Measurements from ENCODE around the gene TULP4.
A peak's percentile ranks its signal among the peaks of the same experiment; 100 is the strongest.

Gene TULP4

GRCh38 chr6:158284876-158285655, 27.2 kb upstream of the TULP4 start:
- ChIA-PET POLR2A (no interaction called here), CTCF (interaction anchor here (1.2 to 2.1 kb wide), 8 partner anchors 7 to 255 kb away, joined by 3 to 8 read pairs (median 4); no protein-coding TSS in a partner anchor)
- TF ChIP-seq CTCF (IDR thresholded peaks at IDR 0.05; ENCODE audit: control extremely low read depth, extremely low read depth, low read depth, missing control alignments): no peak
- no peak for DNase-seq (ENCODE audit: extremely low spot score)

- DNase-seq (ENCODE audit: extremely low spot score): no peak
- CTCF ChIA-PET: interaction anchor here (1.2 to 2.1 kb wide), 8 partner anchors 8 to 254 kb away, joined by 3 to 8 read pairs (median 4); no protein-coding TSS in a partner anchor
- no peak for TF ChIP-seq CTCF (IDR thresholded peaks at IDR 0.05; ENCODE audit: control extremely low read depth, extremely low read depth, low read depth, missing control alignments)
- POLR2A ChIA-PET: no interaction called here
Observed at GRCh38 chr6:158285656-158286021, 26.6 kb upstream of the TULP4 start.

- CTCF ChIA-PET: interaction anchor here (1.0 to 2.1 kb wide), 7 partner anchors 9 to 253 kb away, joined by 3 to 4 read pairs (median 3); no protein-coding TSS in a partner anchor
- no peak for TF ChIP-seq CTCF (IDR thresholded peaks at IDR 0.05; ENCODE audit: control extremely low read depth, extremely low read depth, low read depth, missing control alignments)
- POLR2A ChIA-PET: no interaction called here
- no peak for DNase-seq (ENCODE audit: extremely low spot score)
Observed at GRCh38 chr6:158286413-158286812, 25.9 kb upstream of the TULP4 start.

GRCh38 chr6:158287047-158287446, 25.2 kb upstream of the TULP4 start:
- POLR2A ChIA-PET: no interaction called here
- CTCF ChIA-PET: interaction anchor here (1.0 to 2.1 kb wide), 5 partner anchors 9 to 232 kb away, joined by 3 to 4 read pairs (median 4); no protein-coding TSS in a partner anchor
- no peak for TF ChIP-seq CTCF (IDR thresholded peaks at IDR 0.05; ENCODE audit: control extremely low read depth, extremely low read depth, low read depth, missing control alignments)
- DNase-seq (ENCODE audit: extremely low spot score): no peak

GRCh38 chr6:158290040-158290439, 22.2 kb upstream of the TULP4 start:
- DNase-seq (ENCODE audit: extremely low spot score): no peak
- POLR2A ChIA-PET: no interaction called here
- TF ChIP-seq CTCF (IDR thresholded peaks at IDR 0.05; ENCODE audit: control extremely low read depth, extremely low read depth, low read depth, missing control alignments): no peak
- CTCF ChIA-PET: interaction anchor here (1.1 to 2.0 kb wide), 2 partner anchors 12 to 22 kb away, joined by 3 to 4 read pairs; partner anchors contain the start of gene TULP4

GRCh38 chr6:158290659-158291058, 21.6 kb upstream of the TULP4 start:
- ChIA-PET CTCF (interaction anchor here (1.0 to 2.0 kb wide), 4 partner anchors 12 to 23 kb away, joined by 3 to 4 read pairs (median 3); partner anchors contain the start of gene TULP4), POLR2A (no interaction called here)
- DNase-seq (ENCODE audit: extremely low spot score): peak; percentile 58
- TF ChIP-seq CTCF (IDR thresholded peaks at IDR 0.05; ENCODE audit: control extremely low read depth, extremely low read depth, low read depth, missing control alignments): no peak

All from GM10248 (cell line).